Caco-2 (cell line): ENCODE measurements around the gene DIAPH3. TPM values are rescaled to one million over a fixed set of nuclear protein-coding genes. Genes with fewer than 3 reads are reported as not detected.

Experiments
- BruUV-seq: library from RNA; stranded (reverse); fragments of 400-500 nt; replicated peaks from 2 replicates; lab custom pipeline; 2021; lab: Mats Ljungman, UMichigan
- CTCF ChIA-PET: fragments of 300-600 bp; sonication (Branson Sonifier 250); formaldehyde crosslinking; loops from one replicate; lab custom pipeline; 2022; ENCODE audit warnings: antibody characterized with exemption; lab: Charles Lee
- POLR2A ChIA-PET: fragments of 300-600 bp; sonication (Branson Sonifier 250); formaldehyde crosslinking; loops from one replicate; lab custom pipeline; 2022; ENCODE audit warnings: antibody characterized with exemption; lab: Charles Lee
- DNase-seq, 2 experiments: peaks; one replicate each; pipeline versions ENCODE4 v3.0.0 to v3.0.0-alpha.2; 2020 to 2022
- H3K27me3 ChIP-seq: replicated peaks from 2 replicates; pipeline ENCODE4 v1.6.0; 2011; ENCODE audit warnings: low read length; ENCODE audit not compliant: control insufficient read depth, insufficient read depth
- H3K36me3 ChIP-seq: 2 replicates; pipeline ENCODE4 v1.5.1; 2011; ENCODE audit warnings: low read length; ENCODE audit not compliant: control insufficient read depth, insufficient read depth
- H3K4me1 ChIP-seq: fragments of 250-450 bp; sonication (Bioruptor Pico); 2 replicates; pipeline ENCODE4 v1.5.1; 2020; ENCODE audit warnings: mild to moderate bottlenecking
- H3K4me3 ChIP-seq: 2 replicates; pipeline ENCODE4 v1.5.1; 2011; ENCODE audit warnings: low read depth, mild to moderate bottlenecking, control low read depth, low read length
- H3K9me3 ChIP-seq: fragments of 250-450 bp; sonication (Bioruptor Pico); 2 replicates; pipeline ENCODE4 v1.5.1; 2020; ENCODE audit warnings: mild to moderate bottlenecking, moderate library complexity
- H3K27ac Mint-ChIP-seq: one replicate; pipeline ENCODE4 v1.8.0; 2022; ENCODE audit warnings: mixed read lengths; ENCODE audit not compliant: unreplicated experiment
- H3K27me3 Mint-ChIP-seq: one replicate; pipeline ENCODE4 v1.8.0; 2022; ENCODE audit warnings: mixed read lengths; ENCODE audit not compliant: insufficient read depth, unreplicated experiment
- H3K36me3 Mint-ChIP-seq: one replicate; pipeline ENCODE4 v1.8.0; 2022; ENCODE audit warnings: mild to moderate bottlenecking, mixed read lengths; ENCODE audit not compliant: insufficient read depth, unreplicated experiment
- H3K4me1 Mint-ChIP-seq: one replicate; pipeline ENCODE4 v1.8.0; 2022; ENCODE audit warnings: low read depth, mixed read lengths; ENCODE audit not compliant: unreplicated experiment
- H3K4me3 Mint-ChIP-seq: one replicate; pipeline ENCODE4 v1.8.0; 2022; ENCODE audit warnings: mild to moderate bottlenecking, moderate library complexity, mixed read lengths; ENCODE audit not compliant: unreplicated experiment
- H3K9me3 Mint-ChIP-seq: one replicate; pipeline ENCODE4 v1.8.0; 2022; ENCODE audit warnings: mixed read lengths; ENCODE audit not compliant: unreplicated experiment
- intact Hi-C: fragments of 100-400 bp; cut with micrococcal nuclease; formaldehyde crosslinking; loops from one replicate; pipeline ENCODE4 v1.10.0; 2022; ENCODE audit not compliant: unreplicated experiment
- total RNA-seq: library from RNA; stranded (reverse); gene quantifications from 2 replicates; pipeline ENCODE4 v1.2.3, GENCODE V29; 2022
- TF ChIP-seq, protein P1 (sequence below), 2 experiments: fragments of 200-600 bp in 1 of 2; IDR thresholded peaks; 1 replicate in 1 of 2; 2 replicates in 1 of 2; pipeline versions ENCODE4 v1.5.1 to v1.8.0; 2011 to 2022; ENCODE audit warnings: antibody characterized with exemption in 1 of 2, control low read depth in 1 of 2, inconsistent platforms in 1 of 2, low read depth in 1 of 2, low read length in 1 of 2, mild to moderate bottlenecking in 1 of 2, moderate library complexity in 1 of 2; ENCODE audit not compliant: insufficient read depth in 1 of 2, severe bottlenecking in 1 of 2, unreplicated experiment in 1 of 2

Gene DIAPH3
- total RNA-seq, 1 experiment from 2014 or later: 60.6 TPM

DNA sequence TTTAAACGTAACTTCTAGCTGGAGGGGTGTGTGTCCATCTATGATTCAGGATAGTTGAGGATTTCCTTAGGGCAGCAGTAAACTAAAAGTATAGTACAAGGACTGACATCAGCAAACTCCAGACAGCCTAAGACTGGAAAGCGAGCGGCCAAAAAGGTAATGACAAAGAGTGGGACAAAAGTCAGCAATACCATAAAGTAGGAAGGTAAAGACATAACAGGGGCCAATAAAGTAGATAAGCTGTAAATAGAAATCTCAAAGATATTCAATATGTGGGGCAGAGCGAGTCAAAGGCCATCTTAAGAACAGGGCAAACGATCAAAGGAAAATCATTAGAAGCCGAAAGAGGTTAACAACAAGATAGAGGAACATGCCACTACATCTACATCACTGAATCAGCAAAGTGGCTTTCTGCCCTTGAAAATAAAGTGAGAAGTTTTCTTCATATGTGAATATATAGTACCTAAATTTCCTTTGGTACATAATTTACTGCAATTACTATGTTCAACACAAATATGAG lies 167.2 kb downstream of the DIAPH3 start:
- H3K4me1 Mint-ChIP-seq: peaks cover 10% of the 10 kb centered on the region
- H3K36me3 ChIP-seq: no peaks in the 10 kb centered on the region
- no peaks in the 10 kb centered on the region for H3K9me3 ChIP-seq
- H3K4me1 ChIP-seq: peaks cover 14% of the 10 kb centered on the region
- ChIA-PET CTCF (no interaction called here), POLR2A (no interaction called here)
- no TSS peak for BruUV-seq
- no peak for DNase-seq
- intact Hi-C loops: no loop called here
- no peaks in the 10 kb centered on the region for H3K27me3 ChIP-seq
- H3K4me3 Mint-ChIP-seq: no peak overlapping the region
- H3K4me3 ChIP-seq: no peak overlapping the region
- H3K27ac Mint-ChIP-seq: no peak overlapping the region
- peaks cover 12% of the 10 kb centered on the region for H3K36me3 Mint-ChIP-seq
- H3K9me3 Mint-ChIP-seq: no peaks in the 10 kb centered on the region
- H3K27me3 Mint-ChIP-seq: no peaks in the 10 kb centered on the region
- TF ChIP-seq, protein P1, sequence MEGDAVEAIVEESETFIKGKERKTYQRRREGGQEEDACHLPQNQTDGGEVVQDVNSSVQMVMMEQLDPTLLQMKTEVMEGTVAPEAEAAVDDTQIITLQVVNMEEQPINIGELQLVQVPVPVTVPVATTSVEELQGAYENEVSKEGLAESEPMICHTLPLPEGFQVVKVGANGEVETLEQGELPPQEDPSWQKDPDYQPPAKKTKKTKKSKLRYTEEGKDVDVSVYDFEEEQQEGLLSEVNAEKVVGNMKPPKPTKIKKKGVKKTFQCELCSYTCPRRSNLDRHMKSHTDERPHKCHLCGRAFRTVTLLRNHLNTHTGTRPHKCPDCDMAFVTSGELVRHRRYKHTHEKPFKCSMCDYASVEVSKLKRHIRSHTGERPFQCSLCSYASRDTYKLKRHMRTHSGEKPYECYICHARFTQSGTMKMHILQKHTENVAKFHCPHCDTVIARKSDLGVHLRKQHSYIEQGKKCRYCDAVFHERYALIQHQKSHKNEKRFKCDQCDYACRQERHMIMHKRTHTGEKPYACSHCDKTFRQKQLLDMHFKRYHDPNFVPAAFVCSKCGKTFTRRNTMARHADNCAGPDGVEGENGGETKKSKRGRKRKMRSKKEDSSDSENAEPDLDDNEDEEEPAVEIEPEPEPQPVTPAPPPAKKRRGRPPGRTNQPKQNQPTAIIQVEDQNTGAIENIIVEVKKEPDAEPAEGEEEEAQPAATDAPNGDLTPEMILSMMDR (IDR thresholded peaks at IDR 0.05; ENCODE audit: insufficient read depth in 1 of 2, low read depth in 1 of 2, low read length in 1 of 2, severe bottlenecking in 1 of 2, unreplicated experiment in 1 of 2): no peak

- Histone ChIP-seq H3K27me3 (no peaks in the 10 kb centered on the region), H3K4me3 (no peak overlapping the region), H3K9me3 (no peaks in the 10 kb centered on the region), H3K36me3 (no peaks in the 10 kb centered on the region), H3K4me1 (peaks cover 11% of the 10 kb centered on the region)
- peak; percentile 44 to 51 for DNase-seq
- peaks cover 6% of the 10 kb centered on the region for H3K4me1 Mint-ChIP-seq
- BruUV-seq: no TSS peak
- no peaks in the 10 kb centered on the region for H3K27me3 Mint-ChIP-seq
- intact Hi-C loops: no loop called here
- TF ChIP-seq, protein P1 (IDR thresholded peaks at IDR 0.05; ENCODE audit: insufficient read depth in 1 of 2, low read depth in 1 of 2, low read length in 1 of 2, severe bottlenecking in 1 of 2, unreplicated experiment in 1 of 2): no peak
- POLR2A ChIA-PET: no interaction called here
- H3K4me3 Mint-ChIP-seq: no peak overlapping the region
- CTCF ChIA-PET: interaction anchor here (0.7 kb wide), 1 partner anchor 236 kb away, joined by 3 read pairs; no protein-coding TSS in a partner anchor
- H3K27ac Mint-ChIP-seq: no peak overlapping the region
- no peaks in the 10 kb centered on the region for H3K9me3 Mint-ChIP-seq
- peaks cover 35% of the 10 kb centered on the region for H3K36me3 Mint-ChIP-seq
Observed at GRCh38 chr13:59991395-59991794, 172.3 kb downstream of the DIAPH3 start.

DNA sequence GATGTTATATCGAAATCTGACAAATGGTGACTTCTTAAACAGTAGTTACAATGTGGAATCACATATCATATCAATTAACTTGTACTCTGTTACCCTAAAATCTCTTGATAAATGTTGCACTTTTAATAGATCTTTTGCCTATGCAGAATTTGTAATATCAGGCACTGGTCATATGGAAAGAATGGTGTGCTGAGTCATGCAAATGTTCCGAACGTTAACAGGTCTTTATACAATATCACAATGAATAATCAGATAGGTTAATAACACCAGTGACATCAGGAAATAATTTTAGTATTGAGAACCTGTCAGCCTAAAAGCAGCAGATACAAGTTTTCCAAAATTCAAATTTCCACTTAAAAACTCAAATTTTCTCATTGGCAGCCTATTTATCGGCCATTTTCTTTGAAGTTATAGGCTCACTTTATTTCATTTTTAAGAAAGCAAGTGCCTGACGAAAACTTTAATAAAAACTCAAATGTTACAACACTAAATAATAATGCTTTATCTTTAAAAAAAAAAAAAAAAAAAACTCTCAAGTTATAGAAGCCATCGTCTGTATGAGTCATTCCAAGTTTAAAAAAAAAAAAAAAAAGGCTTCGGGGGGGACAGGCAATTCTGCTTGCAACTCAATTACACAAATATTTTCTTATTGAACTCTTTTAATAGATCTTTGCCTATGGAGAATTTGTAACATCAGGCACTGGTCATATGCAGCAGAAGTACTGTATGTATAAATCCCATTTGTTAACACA lies 180.9 kb downstream of the DIAPH3 start:
- Histone ChIP-seq H3K27me3 (no peaks in the 10 kb centered on the region), H3K9me3 (no peaks in the 10 kb centered on the region), H3K4me1 (no peaks in the 10 kb centered on the region), H3K4me3 (no peak overlapping the region), H3K36me3 (no peaks in the 10 kb centered on the region)
- intact Hi-C loops: no loop called here
- CTCF ChIA-PET: no interaction called here
- no peak for DNase-seq
- no peaks in the 10 kb centered on the region for H3K27me3 Mint-ChIP-seq
- no peak overlapping the region for H3K4me3 Mint-ChIP-seq
- POLR2A ChIA-PET: no interaction called here
- H3K36me3 Mint-ChIP-seq: peaks cover 2% of the 10 kb centered on the region
- TF ChIP-seq, protein P1 (IDR thresholded peaks at IDR 0.05; ENCODE audit: insufficient read depth in 1 of 2, low read depth in 1 of 2, low read length in 1 of 2, severe bottlenecking in 1 of 2, unreplicated experiment in 1 of 2): no peak
- BruUV-seq: no TSS peak
- H3K9me3 Mint-ChIP-seq: no peaks in the 10 kb centered on the region
- no peak overlapping the region for H3K27ac Mint-ChIP-seq
- H3K4me1 Mint-ChIP-seq: no peaks in the 10 kb centered on the region
